NCI-H128 (cell line): ENCODE results near the gene DNAH1.

ENCODE experiments used
- DNase-seq: peaks from one replicate; lab custom pipeline; 2025; ENCODE audit not compliant: unreplicated experiment; lab: John Stamatoyannopoulos, UW

DNAH1 gene

GRCh38 chr3:52385157-52385556 is 69.0 kb downstream of the DNAH1 start:
- no peak for DNase-seq

- no peak for DNase-seq
These were observed 71.4 kb downstream of the DNAH1 start for GRCh38 chr3:52387481-52387880.

- DNase-seq, result no peak
These were observed 72.3 kb downstream of the DNAH1 start for GRCh38 chr3:52388348-52388821.

GRCh38 chr3:52388933-52389332 is 72.8 kb downstream of the DNAH1 start:
- DNase-seq, result no peak

- no peak for DNase-seq
These were observed 75.0 kb downstream of the DNAH1 start for GRCh38 chr3:52391096-52391495.

- no peak for DNase-seq
These were observed 76.3 kb downstream of the DNAH1 start for GRCh38 chr3:52392216-52392930.

GRCh38 chr3:52393131-52393807 is 77.2 kb downstream of the DNAH1 start:
- DNase-seq, result no peak

- no peak for DNase-seq
These were observed 78.0 kb downstream of the DNAH1 start for GRCh38 chr3:52393959-52394670.

- DNase-seq, result no peak
These were observed 78.8 kb downstream of the DNAH1 start for GRCh38 chr3:52394751-52395502.

- DNase-seq, result no peak
These were observed 79.4 kb downstream of the DNAH1 start for GRCh38 chr3:52395503-52395865.

GRCh38 chr3:52396011-52396906 is 80.1 kb downstream of the DNAH1 start:
- DNase-seq, result no peak

- DNase-seq, result no peak
These were observed 80.9 kb downstream of the DNAH1 start for GRCh38 chr3:52396907-52397591.

GRCh38 chr3:52397676-52398399 is 81.7 kb downstream of the DNAH1 start:
- DNase-seq, result no peak

- DNase-seq, result no peak
These were observed 82.6 kb downstream of the DNAH1 start for GRCh38 chr3:52398670-52399081.

- DNase-seq, result no peak
These were observed 83.0 kb downstream of the DNAH1 start for GRCh38 chr3:52399131-52399530.

- DNase-seq, result no peak
These were observed 83.5 kb downstream of the DNAH1 start for GRCh38 chr3:52399593-52399992.

- no peak for DNase-seq
These were observed 84.2 kb downstream of the DNAH1 start for GRCh38 chr3:52400275-52400793.

- no peak for DNase-seq
These were observed 84.9 kb downstream of the DNAH1 start for GRCh38 chr3:52401021-52401420.

GRCh38 chr3:52401551-52401950 is 85.4 kb downstream of the DNAH1 start:
- no peak for DNase-seq
